ENCODE results near the gene SAT2. TPM values are rescaled to one million over a fixed set of nuclear protein-coding genes. Genes with fewer than 3 reads are reported as not detected.
A peak's percentile ranks its signal among the peaks of the same experiment; 100 is the strongest.
"Not testable (repeated sequence)": the region's sequence is repeated elsewhere in the genome, so short reads cannot be mapped to it uniquely, and the experiment has no call there.

The SAT2 gene
- total RNA-seq: 20.8 and 31.5 TPM in 2 replicates

DNA sequence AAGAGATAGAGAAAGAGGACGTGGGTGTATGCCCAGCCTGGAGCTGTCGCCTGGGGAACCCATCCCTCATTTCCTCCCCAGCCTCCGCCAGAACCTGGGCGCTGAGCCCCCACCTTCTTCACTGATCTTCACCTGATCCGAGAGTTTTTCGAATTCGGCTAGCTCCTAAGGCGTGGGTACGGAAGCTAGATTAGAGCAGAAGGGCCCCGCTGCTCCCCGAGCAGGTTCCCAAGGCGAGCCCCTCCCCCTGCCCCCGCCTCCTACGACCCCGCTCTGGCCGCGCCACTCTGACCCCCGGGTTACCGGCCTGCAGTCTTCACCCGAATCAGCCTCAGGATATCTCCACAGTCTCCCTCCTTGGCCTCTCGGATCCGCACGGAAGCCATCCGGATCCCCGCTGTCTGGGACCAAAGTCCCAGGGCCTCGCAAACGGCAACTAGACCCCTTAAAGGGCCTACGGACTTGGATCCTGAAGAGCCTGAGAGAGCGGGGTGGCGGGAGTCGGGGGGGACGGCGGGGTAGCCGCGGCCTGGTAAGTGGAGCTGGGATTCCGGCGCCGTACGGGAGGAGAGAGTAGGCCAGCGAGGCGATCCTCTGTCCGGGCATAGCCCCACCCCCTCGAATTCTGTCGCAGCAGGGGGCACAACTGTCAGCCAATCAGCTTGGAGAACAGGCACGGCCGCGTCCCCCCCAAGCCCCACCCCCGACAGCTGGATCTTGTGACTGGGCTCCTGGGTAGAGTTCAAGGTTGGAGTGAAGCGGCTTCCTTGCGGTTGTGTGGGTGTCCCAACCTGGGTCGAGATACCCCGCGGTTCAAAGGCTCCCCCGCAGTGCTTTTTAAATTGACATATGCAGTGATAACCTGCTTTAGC is at the start of gene SAT2:
Gene SAT2, minus strand, starts transcription at position 572 of the 872 bp plus-strand sequence. Its CDS starts 186 bp downstream, at position 386.
- DNase-seq: peak; percentile 93

GRCh38 chr17:7676533-7676932 is 48.9 kb upstream of the SAT2 start:
- no peak for DNase-seq

- no peak for DNase-seq
These were observed 47.3 kb upstream of the SAT2 start for GRCh38 chr17:7674934-7675333.

- peak; percentile 13 for DNase-seq
These were observed 45.6 kb upstream of the SAT2 start for GRCh38 chr17:7673239-7673638.

DNA sequence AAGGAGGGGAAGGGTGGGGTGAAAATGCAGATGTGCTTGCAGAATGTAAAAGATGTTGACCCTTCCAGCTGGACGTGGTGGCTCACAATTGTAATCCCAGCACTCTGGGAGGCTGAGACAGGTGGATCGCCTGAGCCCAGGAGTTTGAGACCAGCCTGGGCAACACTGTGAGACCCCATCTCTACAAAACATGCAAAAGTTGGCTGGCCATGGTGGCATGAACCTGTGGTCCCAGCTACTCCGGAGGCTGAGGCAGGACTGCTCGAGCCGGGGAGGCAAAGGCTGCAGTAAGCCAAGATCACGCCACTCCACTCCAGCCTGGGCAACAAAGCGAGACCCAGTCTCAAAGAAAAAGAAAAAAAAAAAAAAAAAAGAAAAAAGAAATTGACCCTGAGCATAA is 40.9 kb upstream of the SAT2 start:
- no peak for DNase-seq

DNA sequence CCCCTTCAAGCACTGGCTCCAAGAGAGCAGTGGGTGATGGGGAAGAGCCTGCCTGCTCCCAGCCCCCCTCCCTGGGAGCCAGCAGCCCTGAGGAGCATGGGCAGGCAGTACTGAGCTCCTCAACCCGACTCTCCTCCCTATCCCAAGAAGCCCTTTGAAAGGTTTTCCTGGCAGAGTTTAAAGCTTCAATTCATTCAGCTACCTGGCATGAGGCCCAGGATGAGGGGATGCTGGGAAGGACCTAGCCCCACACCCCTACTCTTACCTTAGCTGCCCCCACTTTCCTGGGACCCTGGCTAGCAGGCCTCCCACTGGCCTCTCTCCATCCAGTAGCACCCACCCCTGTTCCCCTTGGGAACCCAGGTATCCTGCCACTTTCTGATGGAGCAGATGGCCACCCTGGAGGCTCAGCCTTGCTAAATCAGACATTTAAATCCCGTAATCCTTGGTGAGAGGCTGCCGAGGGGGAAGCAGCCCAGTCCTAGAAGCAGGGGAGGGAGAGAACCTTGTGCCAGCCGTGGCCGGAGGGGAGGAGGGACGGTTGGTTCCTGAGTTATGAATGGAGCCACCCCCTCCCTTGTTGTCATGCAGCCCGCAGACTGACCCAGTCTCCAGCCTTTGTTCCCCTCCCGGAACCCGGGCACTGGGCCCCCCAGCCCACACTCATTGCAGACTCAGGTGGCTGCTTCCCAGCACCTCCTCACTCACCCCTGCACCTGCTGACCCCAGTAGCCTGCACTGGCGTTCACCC is 40.2 kb upstream of the SAT2 start:
- no peak for DNase-seq

DNA sequence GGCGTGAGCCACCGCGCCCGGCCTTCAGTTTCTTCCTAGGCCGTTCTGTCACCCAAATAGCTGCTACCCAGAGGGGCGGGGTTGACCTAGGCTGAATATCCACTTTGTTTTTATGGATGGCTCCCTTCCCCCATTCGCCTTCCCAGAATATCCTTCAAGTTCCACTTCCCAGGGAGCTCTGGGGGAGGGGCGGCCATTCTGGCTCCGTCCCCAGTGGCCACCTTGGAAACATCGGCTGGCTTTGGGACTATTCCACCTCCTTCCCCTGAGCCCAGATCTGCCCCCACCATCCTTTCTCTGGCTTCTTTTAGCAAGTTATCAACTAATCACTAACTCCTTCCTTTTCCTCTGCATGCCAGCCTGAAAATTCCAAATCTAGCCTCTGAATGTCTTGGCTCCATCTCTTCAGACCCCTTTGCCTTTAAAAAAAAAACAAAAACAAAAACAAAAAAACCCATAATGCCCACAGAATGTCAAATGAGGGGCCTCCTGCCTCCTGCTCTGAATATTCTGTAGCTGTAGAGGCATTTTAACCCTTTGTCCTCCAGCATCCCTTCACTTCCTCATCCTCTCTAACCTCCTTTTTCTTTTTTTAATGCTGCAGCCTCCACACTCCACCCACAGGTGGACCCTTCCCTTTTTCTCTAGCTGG is 29.5 kb upstream of the SAT2 start:
- no peak for DNase-seq

GRCh38 chr17:7655541-7655840 is 27.9 kb upstream of the SAT2 start:
- DNase-seq: no peak

- DNase-seq: no peak
These were observed 27.4 kb upstream of the SAT2 start for GRCh38 chr17:7654832-7655540.

- DNase-seq: no peak
These were observed 25.1 kb upstream of the SAT2 start for GRCh38 chr17:7652388-7653356.

DNA sequence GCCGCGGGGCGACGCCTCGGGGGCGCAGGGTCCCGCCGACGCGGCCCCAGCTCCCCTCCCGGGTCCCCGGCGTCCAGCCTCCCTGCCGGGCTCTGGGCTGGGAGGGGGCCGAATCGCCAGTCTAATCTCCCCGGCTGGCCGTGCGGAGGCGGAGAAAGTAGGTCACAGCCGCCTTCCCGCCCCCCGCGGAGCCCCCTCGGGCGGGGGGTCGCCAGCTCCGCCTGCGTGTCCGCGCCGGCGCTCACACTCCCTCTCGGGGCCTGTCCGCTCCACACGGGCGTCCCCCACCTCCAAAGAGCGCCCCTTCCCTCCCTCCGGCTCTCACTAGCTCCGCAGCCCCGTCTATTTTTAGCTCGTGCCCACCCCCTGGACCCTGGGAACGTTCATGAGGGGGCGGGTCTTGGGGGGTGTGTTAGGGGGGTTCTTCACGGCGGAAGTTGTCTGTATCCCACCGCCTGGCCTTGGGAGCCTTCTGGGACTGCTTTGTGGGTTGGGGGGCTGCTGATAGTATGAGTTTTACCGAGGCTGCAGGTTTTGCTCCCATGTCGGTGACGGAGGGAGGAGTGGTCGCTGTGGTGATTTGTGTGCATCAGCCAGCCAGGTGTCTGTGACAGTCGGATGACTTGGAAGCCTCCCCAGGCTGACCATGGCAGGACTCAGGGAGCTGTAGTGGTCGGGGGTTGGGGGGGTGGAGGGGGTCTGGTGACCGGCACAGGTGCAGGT is 24.2 kb upstream of the SAT2 start:
- DNase-seq: no peak

GRCh38 chr17:7651097-7651664 is 23.6 kb upstream of the SAT2 start:
- DNase-seq: no peak

- peak; percentile 51 for DNase-seq
These were observed 23.0 kb upstream of the SAT2 start, which contains the start of gene ATP1B2 for GRCh38 chr17:7650509-7651096. ATP1B2 (plus strand) TSS chr17:7650926; CDS start chr17:7651519, 593 bp downstream.

DNA sequence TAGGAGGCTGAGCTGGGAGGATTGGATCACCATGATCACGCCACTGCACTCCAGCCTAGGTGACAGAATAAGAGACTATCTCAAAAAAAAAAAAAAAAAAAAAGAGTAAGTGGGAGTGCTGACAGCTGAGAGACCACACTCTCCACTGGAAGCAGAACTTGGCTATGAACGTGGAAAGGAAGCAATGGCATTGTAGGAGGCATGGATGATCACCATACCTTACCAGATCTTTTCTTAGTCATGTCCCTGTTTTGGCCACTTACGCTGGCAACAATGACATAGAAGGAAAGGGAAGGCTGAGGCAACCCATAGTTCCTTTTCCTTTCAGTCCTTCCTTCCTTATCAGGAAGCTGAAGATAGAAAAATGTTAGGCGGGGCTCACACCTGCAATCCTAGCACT is 19.4 kb upstream of the SAT2 start:
- no peak for DNase-seq

- no peak for DNase-seq
These were observed 18.8 kb upstream of the SAT2 start for GRCh38 chr17:7646457-7646856.

- no peak for DNase-seq
These were observed 17.2 kb upstream of the SAT2 start for GRCh38 chr17:7644775-7645174.

GRCh38 chr17:7641635-7642034 is 14.0 kb upstream of the SAT2 start:
- not testable (repeated sequence) for DNase-seq

GRCh38 chr17:7640783-7641182 is 13.2 kb upstream of the SAT2 start:
- DNase-seq: no peak

DNA sequence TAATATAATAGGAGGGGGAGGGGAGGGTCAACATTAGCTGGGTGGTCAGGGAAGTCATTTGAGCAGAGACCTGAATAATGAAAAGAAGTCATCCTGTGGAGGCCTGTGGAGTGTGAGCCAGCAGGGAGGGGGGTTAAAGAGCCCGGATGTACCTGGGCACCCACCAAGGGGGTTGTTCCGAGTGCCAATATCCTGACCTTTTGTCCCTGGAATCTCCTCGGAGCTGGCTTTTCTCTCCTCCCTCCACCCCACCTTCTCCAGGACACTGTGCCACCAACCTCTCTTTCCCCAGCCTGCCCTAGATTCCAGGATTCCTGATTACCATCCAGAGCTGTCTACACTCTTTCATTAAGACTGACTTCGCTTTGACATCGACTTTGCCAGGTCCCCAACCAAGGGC is 8.5 kb upstream of the SAT2 start:
- DNase-seq: no peak

DNA sequence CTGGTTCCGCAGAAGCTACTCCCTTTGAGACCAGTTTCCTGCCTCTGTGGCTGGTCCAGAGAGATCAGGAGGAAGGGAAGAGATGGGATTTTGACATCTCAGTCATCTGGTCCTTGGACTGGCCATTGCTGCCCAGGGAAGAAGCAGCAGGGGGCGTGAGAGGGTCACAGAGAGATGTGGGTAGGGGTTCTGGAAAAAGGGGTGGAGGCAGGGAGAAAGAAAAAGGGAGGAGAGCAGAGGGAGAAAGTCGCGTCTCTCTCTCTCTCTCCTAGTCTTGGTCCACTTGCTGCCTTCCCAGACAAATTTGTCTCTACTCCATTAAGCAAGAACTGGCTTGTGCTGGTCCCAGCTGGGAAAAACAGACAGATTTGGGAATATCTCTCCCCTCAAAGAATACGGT is 6.8 kb upstream of the SAT2 start:
- DNase-seq: peak; percentile 62
